Middle frontal gyrus (tissue), 1 donor: ENCODE measurements around the gene KMT2D.

Experiments
- DNase-seq: peaks from one replicate; pipeline ENCODE4 v3.0.0-alpha.2; 2015; ENCODE audit warnings: low spot score; ENCODE audit errors: extremely low spot score

Gene KMT2D

DNA sequence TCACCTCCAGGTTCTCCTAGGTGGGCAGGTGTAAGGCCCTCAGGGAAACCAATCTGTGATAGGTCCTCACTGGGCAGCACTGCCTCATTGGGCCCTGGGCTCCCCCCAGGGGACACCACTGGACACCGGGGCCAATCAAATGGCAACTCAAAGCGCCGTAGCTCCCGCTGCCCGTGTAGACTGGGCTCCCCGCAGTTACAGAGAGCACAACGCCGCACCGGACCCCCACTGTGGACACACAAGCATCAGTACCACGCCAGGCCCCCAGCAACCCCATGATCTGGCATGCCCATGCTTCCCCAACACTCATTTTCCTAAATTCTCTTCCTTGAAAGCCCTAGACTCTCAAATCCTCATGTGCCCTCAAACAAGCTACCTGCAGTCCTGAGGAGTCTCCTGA lies 6.1 kb downstream of the KMT2D start:
- no peak for DNase-seq

GRCh38 chr12:49054096-49054495 lies 6.5 kb downstream of the KMT2D start:
- DNase-seq, result no peak

GRCh38 chr12:49052451-49053208 lies 8.0 kb downstream of the KMT2D start:
- no peak for DNase-seq

DNA sequence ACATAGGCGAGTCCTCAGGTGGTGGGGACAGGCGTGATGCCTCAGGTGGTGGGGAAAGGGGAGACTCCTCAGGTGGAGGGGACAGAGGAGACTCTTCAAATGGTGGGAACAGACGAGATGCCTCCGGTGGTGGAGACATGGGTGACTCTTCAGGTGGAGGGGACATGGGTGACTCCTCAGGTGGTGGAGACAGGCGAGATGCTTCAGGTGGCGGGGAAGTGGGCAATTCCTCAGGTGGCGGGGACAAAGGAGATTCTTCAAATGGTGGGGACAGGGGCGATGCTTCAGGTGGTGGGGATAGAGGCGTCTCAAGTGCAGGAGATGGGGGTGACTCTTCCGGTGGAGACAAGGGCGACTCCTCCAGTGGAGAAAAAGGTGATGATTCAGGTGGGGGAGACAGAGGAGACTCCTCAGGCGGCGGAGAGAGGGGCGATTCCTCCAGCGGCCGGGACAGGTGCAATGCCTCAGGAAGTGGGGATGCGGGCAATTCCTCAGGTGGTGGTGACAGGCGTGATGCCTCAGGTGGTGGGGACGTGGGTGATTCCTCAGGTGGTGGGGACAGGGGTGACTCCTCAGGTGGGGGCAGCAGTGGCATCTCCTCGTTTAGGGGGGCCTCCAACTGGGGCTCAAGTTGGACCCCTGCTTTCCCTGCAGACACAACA lies 8.7 kb downstream of the KMT2D start:
- DNase-seq, result no peak

- no peak for DNase-seq
These were observed 9.2 kb downstream of the KMT2D start for GRCh38 chr12:49051373-49051764.

GRCh38 chr12:49050507-49051372 lies 9.9 kb downstream of the KMT2D start:
- no peak for DNase-seq

DNA sequence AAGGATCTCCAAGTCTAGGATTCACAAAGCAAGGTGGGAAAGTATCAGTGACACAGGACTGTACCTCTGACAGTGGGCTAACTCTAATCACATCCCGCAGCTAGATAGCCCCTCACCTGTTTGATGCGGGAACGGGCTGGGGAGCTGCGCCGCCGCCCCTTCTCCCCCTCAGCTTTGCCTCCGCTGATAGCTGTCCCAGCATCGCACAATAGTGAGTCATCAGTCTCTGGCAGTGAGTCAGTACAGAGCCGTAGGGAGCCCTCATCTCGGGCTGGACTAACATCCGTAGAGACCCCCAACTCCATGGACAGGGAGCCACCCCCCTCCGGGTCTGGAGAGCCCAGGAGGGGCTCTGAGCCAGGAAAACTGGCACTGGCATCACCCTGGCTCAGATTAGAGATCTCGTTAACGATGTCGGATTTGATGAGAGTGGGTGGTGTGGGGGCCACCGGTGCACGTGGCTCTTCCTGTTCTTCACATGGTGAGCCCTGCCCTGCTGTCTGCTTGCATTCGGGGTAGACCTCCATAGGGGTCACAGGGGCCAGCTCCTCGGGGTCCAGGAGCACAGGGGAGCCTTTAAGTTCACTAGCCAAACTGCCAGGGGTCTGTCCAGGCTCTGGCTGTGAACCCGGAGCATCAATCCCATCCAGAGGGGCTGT lies 10.9 kb downstream of the KMT2D start:
- DNase-seq, result no peak

DNA sequence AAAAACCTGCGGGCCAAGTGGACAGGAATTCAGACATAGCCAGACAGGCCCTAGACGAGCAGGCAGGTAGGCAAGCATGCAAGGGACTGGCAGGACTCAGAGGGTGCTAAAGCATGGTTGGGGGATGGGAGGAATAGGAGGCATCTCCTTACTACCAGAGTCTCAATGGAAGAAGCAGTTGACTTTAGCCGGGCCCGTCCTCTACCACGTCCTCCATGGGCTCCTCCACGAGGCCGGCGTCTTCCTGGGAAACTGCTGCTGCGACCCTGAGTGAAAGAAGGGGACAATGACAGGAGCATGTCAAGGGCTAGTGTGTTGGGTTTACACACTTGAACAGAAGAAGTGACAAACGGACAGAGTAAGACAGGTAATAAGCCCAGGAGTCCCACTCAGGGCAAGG lies 11.6 kb downstream of the KMT2D start:
- DNase-seq, result no peak

DNA sequence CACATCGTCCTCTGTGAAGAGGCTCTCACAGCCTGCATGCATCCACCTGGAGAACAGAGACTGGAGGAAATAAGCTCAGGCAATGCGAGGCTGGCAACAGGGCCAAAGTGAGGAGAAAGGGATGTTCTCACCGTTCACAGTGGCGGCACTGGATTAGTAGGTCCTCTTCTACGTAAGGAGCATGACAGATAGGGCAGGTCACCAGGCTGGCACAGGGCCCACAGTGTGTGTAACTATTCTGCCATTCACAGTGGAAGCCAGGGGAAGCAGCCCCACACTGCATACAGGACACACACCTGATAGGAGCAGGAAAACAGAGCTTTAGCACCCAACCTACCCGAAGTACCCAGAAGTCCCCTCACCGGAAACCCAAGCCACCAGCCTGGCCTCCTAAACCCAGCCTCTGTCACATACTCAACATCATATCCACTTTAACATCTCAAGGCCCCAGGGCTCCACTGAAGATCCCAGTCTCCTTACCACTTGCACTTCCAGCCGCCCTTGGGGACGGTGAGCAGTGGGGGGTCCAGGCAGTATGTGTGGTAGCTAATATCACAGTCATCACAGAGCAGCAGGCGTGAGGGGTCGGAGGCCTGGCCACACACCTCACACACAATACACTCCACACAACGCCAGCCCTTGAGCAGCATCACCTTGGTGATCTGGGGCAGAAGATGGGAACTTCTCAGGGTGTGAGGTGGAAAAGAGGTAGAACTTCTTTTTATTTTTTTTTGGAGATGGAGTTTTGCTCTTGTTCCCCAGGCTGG lies 14.3 kb downstream of the KMT2D start:
- no peak for DNase-seq

DNA sequence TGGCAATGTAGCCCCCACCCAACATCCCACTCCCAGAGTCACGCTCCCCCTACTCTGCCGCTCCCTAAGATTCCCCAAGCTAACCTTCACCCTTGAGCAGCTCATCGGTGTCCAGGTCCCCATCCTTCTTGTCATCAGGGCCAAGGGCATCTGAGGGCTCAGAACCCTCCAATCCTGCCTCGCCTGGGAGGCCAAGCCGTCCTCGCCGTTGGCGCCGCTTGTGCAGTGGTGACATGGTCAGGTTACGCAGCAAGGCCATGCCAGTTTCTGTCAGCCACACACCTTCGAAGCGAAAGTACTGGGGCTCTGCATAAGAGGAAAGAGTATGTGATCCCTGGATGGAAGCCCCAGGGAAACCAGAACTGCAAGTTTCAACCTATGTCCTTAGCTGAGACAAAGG lies 15.9 kb downstream of the KMT2D start:
- DNase-seq, result no peak

GRCh38 chr12:49043856-49044258 lies 16.7 kb downstream of the KMT2D start:
- no peak for DNase-seq

DNA sequence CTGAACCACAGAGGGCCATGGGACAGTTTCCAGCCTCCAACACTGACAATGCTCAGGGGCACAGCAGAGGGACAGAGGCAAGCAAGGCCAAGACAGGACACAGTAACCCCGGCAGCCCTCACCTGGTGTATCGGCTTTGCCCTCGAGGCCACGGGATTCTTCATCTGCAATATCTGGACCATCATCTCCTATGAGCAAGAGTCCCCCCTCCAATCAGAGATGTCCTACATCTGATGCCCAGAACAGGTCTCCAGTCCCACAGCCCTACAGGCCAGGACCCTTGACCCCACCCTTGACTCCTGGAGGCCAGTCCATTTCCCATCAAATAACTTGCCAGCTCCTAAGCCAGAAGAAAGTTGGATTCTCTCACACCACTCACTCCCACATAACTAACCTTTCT lies 17.4 kb downstream of the KMT2D start:
- DNase-seq, result no peak

DNA sequence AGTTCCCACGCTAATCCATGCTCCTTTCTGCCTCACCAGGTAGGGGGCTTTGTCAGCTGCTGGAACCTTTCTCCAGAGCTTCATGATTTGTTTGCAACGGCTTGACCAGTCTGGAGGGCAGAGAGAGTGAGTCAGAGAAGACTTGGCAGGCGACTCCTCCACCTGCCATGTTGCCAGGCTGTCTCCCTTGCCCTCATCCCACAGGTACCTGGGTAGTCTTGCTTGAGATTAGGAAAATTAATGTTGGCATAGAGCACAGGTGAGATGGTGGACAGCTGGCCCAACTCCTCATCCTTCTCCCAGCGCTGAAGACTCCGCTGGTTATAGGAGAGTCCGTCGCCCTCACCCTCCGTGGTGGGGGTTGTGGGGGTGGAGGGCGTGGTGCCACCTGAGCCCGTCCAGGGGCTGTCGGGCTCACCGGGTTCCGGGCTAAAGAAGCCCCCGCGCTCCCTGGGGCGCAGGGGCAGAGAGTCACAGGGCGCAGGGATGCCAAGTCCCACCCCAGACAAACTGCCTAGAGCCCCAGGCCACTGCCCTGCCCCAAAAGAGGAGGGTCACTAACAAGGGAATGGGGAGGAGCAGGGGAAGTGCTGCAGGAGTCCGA lies 18.6 kb downstream of the KMT2D start:
- DNase-seq, result no peak

DNA sequence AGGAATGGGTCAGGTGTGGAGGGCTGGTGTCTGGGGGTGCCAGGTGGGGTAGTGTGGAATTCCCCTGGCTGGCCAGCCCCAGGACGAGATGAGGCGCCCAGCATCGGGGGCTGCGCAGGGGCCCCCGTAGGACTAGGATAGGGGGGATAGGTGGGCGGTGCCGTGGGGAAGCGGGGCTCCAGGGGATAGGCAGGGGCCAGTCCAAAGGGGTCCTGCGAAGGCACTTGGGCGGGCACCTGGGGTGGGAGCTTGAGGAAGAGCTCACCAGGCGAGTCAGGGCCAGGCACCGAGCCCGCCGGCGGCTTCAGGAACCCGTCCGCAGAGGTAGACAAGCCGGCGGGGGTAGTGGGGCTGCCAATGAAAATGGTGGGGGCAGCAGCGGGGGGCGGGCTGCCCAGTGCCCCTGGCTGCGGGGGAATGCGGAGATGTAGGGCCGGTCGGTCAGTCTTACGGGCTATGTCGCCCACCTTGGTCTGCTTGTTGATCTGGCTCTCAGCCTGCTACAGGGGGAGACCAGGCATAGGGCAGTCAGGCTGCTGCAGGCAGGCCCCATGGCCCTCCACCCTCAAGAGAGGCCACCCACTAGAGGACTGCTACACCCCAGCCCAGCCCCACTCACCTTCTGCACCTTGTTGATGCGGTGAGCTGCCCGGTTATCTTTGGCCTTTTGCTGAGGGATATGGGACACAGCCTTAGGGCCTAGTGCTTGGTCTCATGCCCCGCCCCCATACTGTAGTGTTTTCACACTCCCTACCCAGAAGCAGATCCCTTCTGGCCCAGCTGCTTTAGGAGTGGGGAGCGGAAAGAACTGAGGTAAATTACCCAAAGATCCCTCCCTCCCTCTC lies 19.3 kb downstream of the KMT2D start:
- DNase-seq, result no peak

GRCh38 chr12:49040364-49040855 lies 20.2 kb downstream of the KMT2D start:
- no peak for DNase-seq

- DNase-seq, result no peak
These were observed 20.9 kb downstream of the KMT2D start for GRCh38 chr12:49039421-49040363.

DNA sequence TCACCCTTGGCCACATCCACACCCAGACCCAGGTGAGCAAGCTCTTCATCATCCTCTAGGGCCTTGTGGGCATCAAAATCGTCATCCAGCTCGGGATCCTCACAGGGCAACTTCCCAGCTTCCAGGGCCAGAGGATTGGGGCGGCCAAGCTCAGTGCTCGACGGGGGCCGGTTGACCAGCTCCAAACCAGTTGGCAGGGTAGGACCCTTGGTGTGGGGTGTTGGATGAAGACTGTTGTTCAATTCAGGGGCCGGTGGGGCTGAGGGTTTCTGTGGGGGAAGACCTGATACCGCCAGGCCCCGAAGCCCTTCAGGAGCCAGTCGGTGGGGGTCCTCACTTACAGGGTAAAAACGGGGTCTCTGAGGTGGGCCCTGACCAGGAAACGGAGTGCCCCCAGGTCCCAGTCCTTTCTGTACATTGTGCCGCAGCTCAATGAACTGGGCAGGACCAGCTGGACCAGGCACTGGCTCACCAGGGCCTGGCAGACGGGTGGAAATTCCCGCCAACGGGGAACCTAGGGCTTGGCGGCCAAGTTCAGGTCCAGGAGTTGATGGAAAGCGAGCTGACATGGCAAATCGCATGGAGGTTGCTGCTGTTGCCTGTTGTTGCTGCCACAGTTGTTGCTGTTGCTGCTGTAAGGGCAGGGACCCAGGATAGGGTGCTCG lies 22.2 kb downstream of the KMT2D start:
- no peak for DNase-seq

- DNase-seq, result no peak
These were observed 22.7 kb downstream of the KMT2D start for GRCh38 chr12:49037947-49038237.
